Astrocyte (in vitro differentiated cells and primary cell): ENCODE results near the gene ESYT3.
"Not testable (repeated sequence)": the region's sequence is repeated elsewhere in the genome, so short reads cannot be mapped to it uniquely, and the experiment has no call there.

Experiments
- EZH2 ChIP-seq: IDR thresholded peaks from 2 replicates; pipeline ENCODE4 v1.6.1; 2012; ENCODE audit warnings: mild to moderate bottlenecking, low read length, inconsistent platforms; ENCODE audit not compliant: insufficient read depth
- TF ChIP-seq, protein P1 (sequence below): IDR thresholded peaks from 2 replicates; pipeline ENCODE4 v1.5.1; 2011; ENCODE audit warnings: low read depth, mild to moderate bottlenecking, inconsistent platforms, low read length, moderate library complexity; ENCODE audit not compliant: insufficient read depth

- TF ChIP-seq, protein P1, sequence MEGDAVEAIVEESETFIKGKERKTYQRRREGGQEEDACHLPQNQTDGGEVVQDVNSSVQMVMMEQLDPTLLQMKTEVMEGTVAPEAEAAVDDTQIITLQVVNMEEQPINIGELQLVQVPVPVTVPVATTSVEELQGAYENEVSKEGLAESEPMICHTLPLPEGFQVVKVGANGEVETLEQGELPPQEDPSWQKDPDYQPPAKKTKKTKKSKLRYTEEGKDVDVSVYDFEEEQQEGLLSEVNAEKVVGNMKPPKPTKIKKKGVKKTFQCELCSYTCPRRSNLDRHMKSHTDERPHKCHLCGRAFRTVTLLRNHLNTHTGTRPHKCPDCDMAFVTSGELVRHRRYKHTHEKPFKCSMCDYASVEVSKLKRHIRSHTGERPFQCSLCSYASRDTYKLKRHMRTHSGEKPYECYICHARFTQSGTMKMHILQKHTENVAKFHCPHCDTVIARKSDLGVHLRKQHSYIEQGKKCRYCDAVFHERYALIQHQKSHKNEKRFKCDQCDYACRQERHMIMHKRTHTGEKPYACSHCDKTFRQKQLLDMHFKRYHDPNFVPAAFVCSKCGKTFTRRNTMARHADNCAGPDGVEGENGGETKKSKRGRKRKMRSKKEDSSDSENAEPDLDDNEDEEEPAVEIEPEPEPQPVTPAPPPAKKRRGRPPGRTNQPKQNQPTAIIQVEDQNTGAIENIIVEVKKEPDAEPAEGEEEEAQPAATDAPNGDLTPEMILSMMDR = not testable (repeated sequence)
- not testable (repeated sequence) for TF ChIP-seq EZH2
Measured at GRCh38 chr3:138495638-138496037, 61.2 kb downstream of the ESYT3 start.
